ENCODE measurements around the gene GTPBP1.

The GTPBP1 gene

GRCh38 chr22:38705235-38706100, at the start of gene GTPBP1:
GTPBP1 (plus strand) TSS chr22:38705944; CDS start chr22:38705956, 12 bp downstream.
- peak; percentile 99 for FAIRE-seq

DNA sequence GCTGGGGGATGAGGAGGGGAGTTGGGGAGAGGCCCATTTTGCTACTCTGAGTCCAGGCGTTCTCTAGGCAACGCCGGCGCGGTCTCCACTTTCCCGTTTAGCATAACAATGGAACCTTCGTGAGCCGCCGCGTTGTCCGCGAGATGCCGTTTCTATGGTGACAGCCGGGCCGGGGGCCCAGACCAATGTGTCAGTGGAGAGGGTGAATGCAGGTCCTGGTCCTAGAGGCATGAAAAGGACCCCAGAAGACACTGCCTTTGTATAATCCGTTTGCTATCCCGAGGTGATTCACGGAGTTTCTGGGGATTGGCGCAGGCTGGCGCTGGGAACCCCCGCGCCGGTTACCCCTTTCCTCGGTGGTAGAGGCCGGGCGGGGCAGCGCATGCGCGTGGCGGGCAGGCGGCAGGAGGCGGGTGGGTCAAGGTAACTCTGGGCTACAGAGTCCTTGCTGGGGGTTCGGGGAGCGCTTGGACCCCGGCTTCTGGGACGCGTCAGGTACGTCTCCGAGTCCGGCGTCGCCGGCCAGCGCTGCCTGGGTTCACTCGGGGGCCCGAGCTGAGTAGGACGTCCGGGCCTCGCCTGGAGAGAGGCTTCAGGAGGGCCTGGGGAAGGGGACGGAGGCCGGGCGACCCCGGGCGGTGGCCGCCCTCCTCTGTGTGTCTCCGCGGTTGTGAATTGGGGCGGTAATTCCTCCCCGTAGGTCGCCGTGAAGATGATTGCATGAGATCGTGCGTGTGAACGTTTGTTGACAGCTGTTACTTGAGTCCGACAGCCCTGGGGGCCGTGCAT, 49.3 kb upstream of the GTPBP1 start, which contains the start of the genes CBY1 and FAM227A:
CBY1 (plus strand) TSS at position 383 of the 789 bp plus-strand sequence. CDS start 11,417 bp downstream, outside the sequence.
FAM227A (minus strand) TSS at position 137 of the 789 bp plus-strand sequence. CDS start 6,224 bp downstream, outside the sequence.
- FAIRE-seq, result no peak

DNA sequence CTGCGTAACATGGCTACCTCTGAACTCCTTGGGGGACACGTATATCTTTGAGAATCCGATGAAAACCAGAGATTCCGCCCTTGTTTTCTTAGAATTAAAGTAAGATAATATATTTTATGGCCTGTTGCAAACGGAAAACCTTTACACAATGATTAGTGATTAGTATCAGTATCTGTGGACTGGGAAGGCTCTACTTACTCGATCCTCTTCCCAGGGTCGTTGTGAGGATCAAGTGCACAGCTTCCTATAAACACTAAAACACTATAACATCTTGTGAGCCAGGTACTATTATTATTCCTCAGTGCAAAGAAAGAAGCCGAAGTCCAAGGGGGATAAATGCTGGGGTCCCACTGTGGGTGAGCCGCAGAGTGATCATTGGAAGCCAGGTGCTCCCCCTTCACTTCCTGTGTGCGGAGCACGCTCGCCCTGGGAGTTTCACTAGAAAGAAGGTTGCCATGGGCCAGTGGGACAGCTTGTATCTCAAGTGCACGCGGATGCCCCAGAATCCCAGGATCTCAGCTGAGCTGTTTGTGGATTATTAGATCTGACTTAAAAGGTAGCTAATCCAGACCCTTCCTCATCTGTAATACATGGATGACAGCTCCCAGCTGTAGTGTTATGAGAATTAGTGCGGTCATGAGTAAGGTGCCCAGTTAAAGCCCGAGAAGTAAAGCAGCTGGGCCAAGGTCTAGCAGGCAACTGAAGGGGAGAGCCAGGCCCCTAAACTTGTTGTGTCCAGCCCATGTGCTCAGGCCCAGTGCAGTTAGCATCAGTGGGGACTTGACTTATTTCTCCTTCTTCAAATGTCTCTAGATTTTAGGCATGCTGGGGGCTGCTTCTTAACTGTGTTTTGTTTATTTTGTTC, 48.5 kb upstream of the GTPBP1 start:
- no peak for FAIRE-seq

DNA sequence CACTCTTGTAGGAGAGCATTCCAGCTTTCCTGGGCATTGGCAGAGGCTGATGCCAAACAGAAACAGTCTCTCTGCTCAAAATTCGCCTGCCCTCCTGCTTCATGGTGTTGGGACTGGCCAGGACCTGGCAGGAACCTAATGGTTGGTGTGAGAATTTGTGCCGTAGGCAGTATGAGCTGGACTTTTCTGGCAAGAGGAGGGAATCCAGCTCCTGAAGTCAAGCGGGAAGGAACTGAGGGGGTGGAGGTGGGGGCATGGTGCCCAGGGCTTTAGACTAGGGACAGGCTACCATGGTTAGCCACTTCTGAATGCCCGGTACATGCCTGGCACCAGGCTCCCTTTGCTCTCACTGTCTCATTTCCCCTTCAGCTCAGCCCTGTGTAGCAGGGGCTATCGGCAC, 30.9 kb upstream of the GTPBP1 start:
- no peak for FAIRE-seq

GRCh38 chr22:38675833-38676232, 29.9 kb upstream of the GTPBP1 start:
- no peak for FAIRE-seq

DNA sequence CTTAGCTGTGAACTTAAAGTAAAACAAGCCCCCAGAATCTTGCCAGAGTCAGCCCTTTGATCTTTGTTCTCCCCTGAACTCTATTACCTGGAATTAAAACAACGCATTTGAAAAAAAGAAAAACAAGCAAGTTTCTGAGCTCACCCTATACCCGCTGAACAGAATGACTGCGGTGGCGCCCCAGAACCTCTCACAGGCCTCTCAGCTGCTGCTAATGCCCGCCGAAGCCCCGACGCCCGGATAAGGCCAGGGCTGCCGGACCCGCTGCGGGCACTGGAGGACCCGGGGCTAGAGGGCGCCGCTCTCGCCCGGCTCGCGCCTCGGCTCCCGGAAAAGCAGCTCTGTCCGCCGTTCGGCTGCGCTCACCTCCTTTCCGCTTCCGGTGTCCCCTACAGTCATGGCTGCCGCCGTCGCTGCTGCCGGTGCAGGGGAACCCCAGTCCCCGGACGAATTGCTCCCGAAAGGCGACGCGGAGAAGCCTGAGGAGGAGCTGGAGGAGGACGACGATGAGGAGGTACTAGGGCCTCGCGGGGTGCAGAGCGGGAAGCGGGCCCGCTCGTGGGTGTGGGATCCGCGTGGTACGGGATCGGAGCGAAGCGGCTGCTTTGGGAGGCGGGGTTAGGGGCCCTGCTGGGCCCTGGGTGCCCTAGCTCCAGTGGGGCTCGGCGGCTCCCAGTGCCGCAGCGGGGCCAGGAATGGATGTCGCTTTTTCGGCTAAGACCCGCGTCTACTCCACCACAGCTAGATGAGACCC, 24.0 kb upstream of the GTPBP1 start, which contains the start of gene TOMM22:
TOMM22 (plus strand) TSS at position 376 of the 754 bp plus-strand sequence; CDS start at position 398, 22 bp downstream.
- no peak for FAIRE-seq

- FAIRE-seq, result no peak
These were observed 20.8 kb upstream of the GTPBP1 start for GRCh38 chr22:38684895-38685294.

- FAIRE-seq, result no peak
These were observed 20.0 kb upstream of the GTPBP1 start for GRCh38 chr22:38685761-38686160.

- FAIRE-seq, result no peak
These were observed 16.1 kb upstream of the GTPBP1 start for GRCh38 chr22:38689651-38690050.

GRCh38 chr22:38694049-38694448, 11.7 kb upstream of the GTPBP1 start:
- no peak for FAIRE-seq

- no peak for FAIRE-seq
These were observed 10.8 kb upstream of the GTPBP1 start for GRCh38 chr22:38694940-38695339.

DNA sequence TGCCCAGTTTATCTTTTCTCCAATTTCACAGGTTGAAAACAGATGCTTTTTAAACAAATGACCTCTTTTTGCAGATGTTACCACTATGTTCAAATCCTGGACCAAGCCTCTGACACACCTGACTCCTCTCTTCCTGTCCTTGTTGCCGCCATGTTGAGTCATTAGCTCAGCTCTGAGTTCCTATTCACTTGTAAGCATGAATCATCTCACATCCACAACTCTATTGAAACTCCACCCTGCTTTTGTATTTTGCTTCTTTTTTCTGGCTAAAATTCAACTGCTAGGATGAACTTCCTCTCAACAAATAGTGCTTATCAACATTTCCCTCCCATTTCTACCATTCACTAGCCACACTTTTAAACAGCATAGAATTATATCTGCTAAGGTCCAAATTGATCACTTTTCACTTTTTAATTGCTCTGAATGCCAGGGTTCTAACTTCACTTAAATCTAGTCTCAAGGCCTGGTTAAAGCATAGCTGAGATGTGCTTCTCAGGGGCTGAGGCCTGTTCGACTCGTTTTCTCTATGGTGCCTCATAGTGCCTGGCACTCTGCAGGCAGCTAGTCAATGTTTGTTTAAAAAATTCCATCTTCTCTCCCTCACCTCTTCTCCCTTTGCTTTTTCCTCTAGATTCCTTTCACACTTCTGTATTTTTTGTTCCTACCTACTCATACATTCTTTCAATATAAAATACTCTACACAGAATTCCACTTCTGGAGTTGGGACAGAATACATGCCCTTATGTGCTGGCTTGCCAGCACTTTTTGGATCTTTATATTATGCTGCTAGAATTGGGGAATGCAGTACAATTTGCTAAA, 8.9 kb upstream of the GTPBP1 start:
- no peak for FAIRE-seq

GRCh38 chr22:38697425-38698089, 8.2 kb upstream of the GTPBP1 start:
- no peak for FAIRE-seq

DNA sequence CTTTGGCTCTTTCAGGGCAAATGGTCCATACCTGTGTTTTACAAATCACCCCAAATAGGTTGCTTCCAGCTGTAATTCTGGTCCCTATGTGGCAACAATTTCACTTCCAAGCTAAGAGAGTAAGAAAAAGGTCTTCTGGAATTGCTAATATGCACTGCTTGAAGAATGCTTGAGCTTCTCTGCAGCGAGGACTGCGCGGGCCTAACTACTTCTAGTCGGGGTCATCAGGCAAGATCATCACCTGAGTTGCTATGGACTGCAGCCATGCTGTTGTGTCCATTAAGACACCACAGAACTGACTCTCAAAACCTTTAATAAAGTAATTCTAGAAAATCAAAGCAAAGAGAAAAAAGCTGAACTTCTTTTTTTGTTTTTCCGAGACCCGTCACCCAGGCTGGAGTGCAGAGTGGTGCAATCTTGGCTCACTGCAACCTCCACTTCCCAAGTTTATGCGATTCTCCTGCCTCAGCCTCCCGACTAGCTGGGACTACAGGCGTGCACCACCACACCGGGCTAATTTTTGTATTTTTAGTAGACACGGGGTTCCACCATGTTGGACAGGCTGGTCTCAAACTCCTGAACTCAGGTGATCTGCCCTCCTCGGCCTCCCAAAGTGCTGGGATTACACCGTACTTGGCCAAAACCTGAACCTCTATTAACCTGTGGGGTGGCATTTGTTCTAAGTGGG, 7.2 kb upstream of the GTPBP1 start:
- FAIRE-seq, result no peak

GRCh38 chr22:38699143-38699542, 6.6 kb upstream of the GTPBP1 start:
- no peak for FAIRE-seq

DNA sequence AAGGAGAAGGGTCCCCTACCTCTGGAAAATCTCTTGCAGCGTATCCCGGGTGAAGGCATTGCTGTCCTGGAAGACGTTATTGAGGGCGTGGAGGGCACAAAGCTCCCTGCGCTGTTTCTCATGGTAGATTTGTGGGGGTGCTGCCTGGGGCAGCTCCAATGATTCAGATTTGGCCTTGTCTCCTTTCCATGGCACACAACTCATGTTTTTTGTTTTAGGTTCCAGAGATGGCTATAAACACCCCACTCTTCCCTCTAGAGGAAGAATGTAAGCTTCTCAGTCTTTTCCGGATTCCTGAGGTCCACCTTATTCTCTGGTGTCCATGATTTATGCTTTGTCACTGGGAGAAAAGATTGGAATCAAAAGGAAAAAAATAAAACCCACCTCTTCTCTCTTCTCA, 6.0 kb upstream of the GTPBP1 start:
- FAIRE-seq, result no peak

- no peak for FAIRE-seq
These were observed 5.4 kb upstream of the GTPBP1 start for GRCh38 chr22:38700270-38700788.

DNA sequence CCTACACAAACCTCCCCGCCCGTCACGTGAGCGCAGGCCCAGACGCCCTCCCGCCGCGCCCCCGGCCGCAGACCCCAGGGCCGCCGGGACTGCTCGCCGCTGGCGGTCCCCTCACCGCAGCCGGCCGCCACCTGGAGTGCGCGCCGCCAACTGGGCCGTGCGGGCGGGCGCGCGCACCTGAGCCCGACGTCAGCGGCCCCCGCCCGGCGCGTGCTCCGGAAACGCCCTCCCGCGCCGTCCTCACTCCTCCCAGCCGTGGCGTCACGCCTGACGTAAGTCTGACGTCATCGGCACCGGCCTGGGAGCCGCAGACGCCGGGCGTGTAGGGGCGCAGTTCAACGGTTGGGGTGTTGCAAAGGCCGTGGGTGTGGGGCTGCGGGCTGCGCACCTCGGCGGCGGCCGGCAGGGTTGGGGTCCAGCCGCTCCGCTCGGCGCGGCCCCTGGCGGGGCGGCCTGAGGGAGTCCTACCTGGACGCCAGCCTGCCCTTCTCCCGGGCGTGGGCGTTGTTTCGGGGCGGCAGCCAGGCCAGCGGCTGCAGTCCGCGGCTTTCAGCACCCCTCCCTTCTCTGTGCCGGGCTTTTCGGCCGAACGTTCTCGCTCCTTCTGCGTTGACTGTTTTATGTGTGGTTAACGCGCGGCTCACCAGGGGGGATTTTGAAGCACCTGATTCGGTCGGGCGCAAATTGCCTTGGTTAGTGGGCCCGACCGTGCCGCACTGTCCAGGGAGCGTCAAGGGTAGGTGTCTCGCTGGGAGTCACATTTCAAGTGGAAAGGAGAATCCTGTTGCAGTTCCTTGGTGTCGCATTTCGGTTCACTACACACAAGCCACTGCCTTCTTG, 4.7 kb upstream of the GTPBP1 start, which contains the start of gene JOSD1:
JOSD1 (minus strand) TSS at position 155 of the 840 bp plus-strand sequence. CDS start 956 bp downstream, outside the sequence.
- FAIRE-seq, result no peak

All from TTC549 (cell line).